ENCODE data around the gene LAMC2. TPM values are rescaled to one million over a fixed set of nuclear protein-coding genes. Genes with fewer than 3 reads are reported as not detected.

The LAMC2 gene
- total and polyA plus RNA-seq, 2 donors (not counting 1 experiment from before 2014, with no cell fraction given), result 0.99 to 3.9 TPM

DNA sequence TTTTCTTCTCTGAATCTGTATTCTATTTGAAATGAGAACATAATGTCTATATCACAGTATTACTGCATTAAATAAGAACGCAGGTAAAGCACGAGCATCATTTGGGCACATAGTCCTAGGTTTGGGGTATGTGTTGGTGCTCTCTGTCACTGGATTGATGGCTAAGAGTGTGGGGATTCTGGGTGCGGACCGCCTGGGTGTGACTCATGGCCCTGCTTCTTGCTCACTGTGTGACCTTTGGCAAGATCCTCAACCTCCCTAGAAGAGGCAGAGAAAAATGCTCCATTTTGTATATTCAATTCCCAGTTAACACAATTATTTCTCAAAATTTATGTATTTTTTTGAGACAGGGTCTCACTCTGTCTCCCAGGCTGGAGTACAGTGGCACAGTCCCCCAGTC is 99.7 kb downstream of the LAMC2 start:
- Histone ChIP-seq H3K4me2 (ENCODE audit: extremely low read depth, insufficient read depth, low read length) (no peak overlapping the region), H3K79me2 (ENCODE audit: control insufficient read depth, insufficient read depth, low read length) (no peaks in the 10 kb centered on the region), H3K4me1 (ENCODE audit: control insufficient read depth, extremely low read depth, insufficient read depth, low read length) (peaks cover 8% of the 10 kb centered on the region), H3K27ac (ENCODE audit: insufficient read depth, low read length) (no peak overlapping the region), H2AFZ (ENCODE audit: low read length) (no peak overlapping the region), H4K20me1 (ENCODE audit: control insufficient read depth, extremely low read depth, insufficient read depth, low read length) (no peaks in the 10 kb centered on the region), H3K36me3 (ENCODE audit: control insufficient read depth, insufficient read depth, low read length) (no peaks in the 10 kb centered on the region), H3K9me3 (ENCODE audit: control insufficient read depth, insufficient read depth, low read depth, low read length) (no peaks in the 10 kb centered on the region), H3K27me3 (ENCODE audit: control insufficient read depth, insufficient read depth, low read length) (no peaks in the 10 kb centered on the region), H3K9ac (ENCODE audit: insufficient read depth, low read length) (no peak overlapping the region), H3K4me3 (replicated peaks in 1 of 4; ENCODE audit: control extremely low read depth in 1 of 4, insufficient read depth in 1 of 4, low read depth in 3 of 4, low read length in 4 of 4) (no peak overlapping the region)
- no peak for TF ChIP-seq EZH2 (IDR thresholded peaks at IDR 0.05; ENCODE audit: low read length, missing control alignments)
- TF ChIP-seq, protein P1, sequence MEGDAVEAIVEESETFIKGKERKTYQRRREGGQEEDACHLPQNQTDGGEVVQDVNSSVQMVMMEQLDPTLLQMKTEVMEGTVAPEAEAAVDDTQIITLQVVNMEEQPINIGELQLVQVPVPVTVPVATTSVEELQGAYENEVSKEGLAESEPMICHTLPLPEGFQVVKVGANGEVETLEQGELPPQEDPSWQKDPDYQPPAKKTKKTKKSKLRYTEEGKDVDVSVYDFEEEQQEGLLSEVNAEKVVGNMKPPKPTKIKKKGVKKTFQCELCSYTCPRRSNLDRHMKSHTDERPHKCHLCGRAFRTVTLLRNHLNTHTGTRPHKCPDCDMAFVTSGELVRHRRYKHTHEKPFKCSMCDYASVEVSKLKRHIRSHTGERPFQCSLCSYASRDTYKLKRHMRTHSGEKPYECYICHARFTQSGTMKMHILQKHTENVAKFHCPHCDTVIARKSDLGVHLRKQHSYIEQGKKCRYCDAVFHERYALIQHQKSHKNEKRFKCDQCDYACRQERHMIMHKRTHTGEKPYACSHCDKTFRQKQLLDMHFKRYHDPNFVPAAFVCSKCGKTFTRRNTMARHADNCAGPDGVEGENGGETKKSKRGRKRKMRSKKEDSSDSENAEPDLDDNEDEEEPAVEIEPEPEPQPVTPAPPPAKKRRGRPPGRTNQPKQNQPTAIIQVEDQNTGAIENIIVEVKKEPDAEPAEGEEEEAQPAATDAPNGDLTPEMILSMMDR (conservative IDR thresholded peaks at IDR 0.05 in 1 of 2, IDR thresholded peaks at IDR 0.05 in 1 of 2; ENCODE audit: low read depth in 1 of 2, low read length in 2 of 2), result no peak
- no peak for DNase-seq (ENCODE audit: low read depth in 2 of 2)

DNA sequence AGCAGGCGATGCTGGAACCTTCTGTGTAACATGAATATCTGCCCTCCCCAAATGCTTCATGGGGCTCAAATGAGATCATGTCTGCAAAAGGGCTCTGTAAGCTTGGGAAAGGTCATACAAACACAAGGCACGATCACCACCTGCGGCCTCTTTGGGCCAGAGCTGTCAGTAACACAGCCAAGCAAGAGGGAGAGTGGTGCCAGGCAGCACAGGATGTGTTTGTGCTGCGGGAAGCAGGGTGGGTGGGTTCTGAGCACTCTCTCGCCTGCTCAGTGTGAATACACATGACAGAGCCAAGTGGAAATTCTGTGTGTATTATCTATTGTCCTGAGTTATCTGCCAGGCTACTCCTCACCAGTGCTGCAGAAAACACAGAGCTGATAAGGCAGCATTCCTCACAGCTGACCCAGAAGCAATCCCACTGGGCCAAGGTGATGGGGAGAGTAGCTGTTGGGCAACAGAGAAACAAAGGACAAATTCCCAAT is 101.2 kb downstream of the LAMC2 start:
- H3K36me3 ChIP-seq (ENCODE audit: control insufficient read depth, insufficient read depth, low read length), result no peaks in the 10 kb centered on the region
- no peak overlapping the region for H3K9ac ChIP-seq (ENCODE audit: insufficient read depth, low read length)
- no peaks in the 10 kb centered on the region for H3K27me3 ChIP-seq (ENCODE audit: control insufficient read depth, insufficient read depth, low read length)
- H3K4me1 ChIP-seq (ENCODE audit: control insufficient read depth, extremely low read depth, insufficient read depth, low read length), result peaks cover 3% of the 10 kb centered on the region
- no peak overlapping the region for H3K27ac ChIP-seq (ENCODE audit: insufficient read depth, low read length)
- TF ChIP-seq EZH2 (IDR thresholded peaks at IDR 0.05; ENCODE audit: low read length, missing control alignments), result no peak
- no peaks in the 10 kb centered on the region for H4K20me1 ChIP-seq (ENCODE audit: control insufficient read depth, extremely low read depth, insufficient read depth, low read length)
- H3K4me2 ChIP-seq (ENCODE audit: extremely low read depth, insufficient read depth, low read length), result no peak overlapping the region
- no peak overlapping the region for H3K4me3 ChIP-seq (replicated peaks in 1 of 4; ENCODE audit: control extremely low read depth in 1 of 4, insufficient read depth in 1 of 4, low read depth in 3 of 4, low read length in 4 of 4)
- no peaks in the 10 kb centered on the region for H3K79me2 ChIP-seq (ENCODE audit: control insufficient read depth, insufficient read depth, low read length)
- H2AFZ ChIP-seq (ENCODE audit: low read length), result no peak overlapping the region
- no peaks in the 10 kb centered on the region for H3K9me3 ChIP-seq (ENCODE audit: control insufficient read depth, insufficient read depth, low read depth, low read length)
- peak; percentile 40 to 83 for DNase-seq (ENCODE audit: low read depth in 2 of 2)

DNA sequence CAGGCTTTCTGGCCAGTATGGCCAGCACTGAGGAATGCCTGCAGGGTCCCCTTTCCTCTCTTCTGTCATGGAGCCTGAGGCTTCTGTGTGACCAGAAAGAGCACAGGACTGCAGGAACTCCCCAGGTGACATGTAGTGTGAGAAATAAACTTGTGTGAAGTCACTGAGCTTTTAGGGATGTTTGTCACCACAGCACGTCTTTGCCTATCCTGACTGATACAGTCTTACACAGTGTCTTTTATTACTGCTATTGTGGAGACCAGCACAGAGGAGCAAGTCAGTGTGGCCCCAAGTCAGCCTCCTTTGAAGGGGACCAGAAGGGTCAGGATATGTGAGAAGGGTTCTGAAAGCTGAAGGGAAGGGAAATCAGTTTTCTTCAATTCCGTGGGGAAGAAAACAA is 102.5 kb downstream of the LAMC2 start:
- Histone ChIP-seq H4K20me1 (ENCODE audit: control insufficient read depth, extremely low read depth, insufficient read depth, low read length) (no peaks in the 10 kb centered on the region), H3K79me2 (ENCODE audit: control insufficient read depth, insufficient read depth, low read length) (no peaks in the 10 kb centered on the region), H3K9me3 (ENCODE audit: control insufficient read depth, insufficient read depth, low read depth, low read length) (no peaks in the 10 kb centered on the region), H3K4me1 (ENCODE audit: control insufficient read depth, extremely low read depth, insufficient read depth, low read length) (peaks cover 3% of the 10 kb centered on the region), H3K4me2 (ENCODE audit: extremely low read depth, insufficient read depth, low read length) (no peak overlapping the region), H3K36me3 (ENCODE audit: control insufficient read depth, insufficient read depth, low read length) (no peaks in the 10 kb centered on the region), H3K27me3 (ENCODE audit: control insufficient read depth, insufficient read depth, low read length) (no peaks in the 10 kb centered on the region), H2AFZ (ENCODE audit: low read length) (no peak overlapping the region), H3K27ac (ENCODE audit: insufficient read depth, low read length) (no peak overlapping the region), H3K4me3 (replicated peaks in 1 of 4; ENCODE audit: control extremely low read depth in 1 of 4, insufficient read depth in 1 of 4, low read depth in 3 of 4, low read length in 4 of 4) (no peak overlapping the region), H3K9ac (ENCODE audit: insufficient read depth, low read length) (no peak overlapping the region)
- TF ChIP-seq EZH2 (IDR thresholded peaks at IDR 0.05; ENCODE audit: low read length, missing control alignments), result no peak
- TF ChIP-seq, protein P1 (conservative IDR thresholded peaks at IDR 0.05 in 1 of 2, IDR thresholded peaks at IDR 0.05 in 1 of 2; ENCODE audit: low read depth in 1 of 2, low read length in 2 of 2), result no peak
- no peak for DNase-seq (ENCODE audit: low read depth in 2 of 2)
